Stimulated activated CD8-positive, alpha-beta memory T cell treated with anti-CD3 and anti-CD28 coated beads, Interleukin-4, amount 100 ng/mL, for 48 hours (primary cell): ENCODE results near the gene SNRK.

Experiments
- DNase-seq: peaks from one replicate; pipeline ENCODE4 v3.0.0-alpha.2; 2020

SNRK gene

DNA sequence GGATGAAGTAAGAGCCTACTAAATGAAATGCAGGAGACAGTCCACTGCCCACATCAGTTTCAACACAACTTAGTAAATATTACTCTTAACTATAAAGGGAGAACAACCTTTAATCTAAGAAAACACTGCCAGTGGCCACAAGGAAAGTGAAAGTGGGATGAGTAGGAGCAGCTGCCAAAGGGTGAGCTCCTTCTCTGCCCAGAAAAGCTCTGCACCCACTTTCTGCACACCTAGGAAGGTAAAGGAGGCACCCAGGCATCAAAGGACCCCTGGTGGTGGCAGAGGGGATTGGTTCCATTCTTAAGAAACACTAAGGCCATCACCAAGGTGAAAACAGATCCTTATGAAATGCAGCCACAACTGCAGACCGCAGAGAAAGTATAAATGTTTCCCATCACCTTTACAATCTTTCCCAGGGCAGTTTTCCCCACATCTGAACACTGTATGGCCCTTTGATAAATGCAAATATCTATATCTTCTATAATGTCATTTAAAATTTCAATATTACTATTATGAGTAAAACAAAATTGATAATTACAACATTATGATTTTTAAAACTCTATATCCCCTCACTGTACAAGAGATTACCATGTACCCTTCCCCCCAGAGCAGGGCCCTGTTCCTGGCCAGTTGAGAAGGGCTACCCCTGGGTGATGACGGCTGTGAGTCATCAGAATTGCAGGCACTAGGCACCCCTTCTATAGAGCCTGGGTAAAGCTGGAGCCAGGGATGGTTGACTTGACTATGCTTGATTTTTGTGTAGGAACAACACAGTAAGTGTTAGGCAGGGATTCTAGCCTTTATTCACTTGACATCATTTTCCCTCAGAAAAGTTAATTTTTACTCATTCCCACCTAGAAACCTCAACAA lies 92.0 kb downstream of the SNRK start:
- DNase-seq, result peak; percentile 79

DNA sequence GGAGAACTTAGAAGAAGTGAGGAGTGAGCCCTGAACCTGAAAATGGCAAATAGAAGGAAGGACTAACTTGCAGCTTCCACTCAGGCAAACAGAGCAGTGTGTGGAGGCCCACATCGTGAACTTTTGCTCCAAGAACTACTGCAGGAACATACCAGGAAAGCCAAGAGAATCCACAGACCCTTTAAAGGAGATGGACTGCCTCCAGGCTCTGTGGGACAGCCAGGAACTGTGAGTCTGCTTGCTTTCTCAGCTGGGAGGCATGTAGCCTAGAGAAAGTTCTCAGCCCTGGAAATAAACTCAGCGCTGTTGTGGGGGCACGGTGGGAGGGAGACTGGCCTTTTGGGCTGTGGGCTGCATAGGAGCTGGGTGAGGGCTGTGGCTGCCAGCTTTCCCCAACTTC lies 93.0 kb downstream of the SNRK start:
- DNase-seq, result no peak

DNA sequence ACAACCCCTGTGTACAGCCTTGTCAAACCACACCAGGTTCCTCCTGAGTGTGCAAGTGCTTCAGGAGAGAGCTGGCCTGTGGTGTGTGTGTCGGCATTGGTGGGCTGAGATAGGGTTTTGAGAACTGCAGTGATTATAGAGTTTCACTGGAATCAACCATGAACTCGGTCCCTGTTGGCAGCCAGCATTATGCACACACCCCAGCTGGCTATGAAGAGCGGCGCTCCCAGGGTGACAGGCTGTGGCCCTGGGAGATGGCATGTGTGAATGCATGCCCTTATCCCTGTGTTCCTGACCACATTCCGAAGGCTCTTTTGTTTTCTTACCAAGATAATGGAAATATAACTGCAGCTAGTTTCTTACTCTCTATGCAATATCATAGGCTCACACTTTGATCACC lies 101.8 kb downstream of the SNRK start:
- no peak for DNase-seq

DNA sequence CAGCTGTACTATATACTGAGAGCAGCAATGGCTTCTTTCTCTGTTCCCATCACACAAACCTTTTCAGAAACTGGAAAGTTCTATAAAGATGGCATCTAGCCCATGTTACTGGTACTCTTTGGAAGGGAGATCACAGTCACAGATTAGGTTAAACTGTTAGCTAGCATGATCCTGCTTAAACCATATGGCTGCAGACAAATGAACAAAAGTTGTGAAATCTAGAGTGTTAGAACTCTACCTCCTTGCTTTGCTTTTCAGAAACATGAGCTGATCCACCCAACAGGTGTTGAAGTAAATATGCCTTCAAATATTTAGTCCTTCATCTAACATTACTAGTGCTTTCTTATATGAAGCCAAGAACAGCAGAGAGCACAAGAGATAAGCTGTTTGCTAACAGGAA lies 102.6 kb downstream of the SNRK start:
- no peak for DNase-seq

DNA sequence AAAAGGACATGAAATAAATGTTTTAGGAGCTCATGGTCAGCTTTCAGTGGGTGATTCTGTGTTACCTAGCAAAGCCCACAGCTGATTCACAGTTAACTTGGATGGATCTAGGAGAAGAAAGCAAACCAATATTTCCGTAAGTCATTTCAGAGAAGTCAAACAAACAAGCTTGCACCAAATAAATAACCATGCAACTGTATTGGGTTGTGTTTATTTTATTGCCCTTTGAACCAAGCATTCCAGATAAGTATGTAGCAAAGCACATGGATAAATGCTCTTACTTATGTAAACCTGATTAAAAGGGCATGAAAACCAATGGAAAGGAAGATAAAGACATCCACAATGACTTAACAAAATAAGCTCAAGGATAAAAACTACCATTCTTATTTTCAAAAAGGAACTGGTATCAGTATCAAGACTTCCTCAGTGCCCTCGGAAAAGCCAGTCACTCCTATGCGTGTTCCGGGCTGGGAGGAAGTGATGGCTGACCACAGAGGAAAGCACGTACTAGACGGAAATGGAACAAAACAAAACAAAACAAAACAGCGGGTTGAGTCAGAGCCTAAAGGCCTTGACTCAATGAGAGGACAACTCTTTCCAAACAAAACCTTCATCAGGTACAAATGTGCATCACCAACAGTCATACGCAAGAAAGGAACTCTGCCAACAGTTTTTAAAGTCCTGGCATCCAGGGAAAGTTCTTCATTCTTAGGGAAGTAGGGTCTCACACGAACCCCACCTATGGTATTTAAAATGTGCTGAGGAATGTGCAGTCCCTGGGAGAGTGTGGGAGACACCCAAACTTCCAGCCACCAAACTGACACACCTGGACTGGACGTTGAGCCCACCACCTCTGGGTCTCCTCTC lies 103.3 kb downstream of the SNRK start:
- DNase-seq, result peak; percentile 63

DNA sequence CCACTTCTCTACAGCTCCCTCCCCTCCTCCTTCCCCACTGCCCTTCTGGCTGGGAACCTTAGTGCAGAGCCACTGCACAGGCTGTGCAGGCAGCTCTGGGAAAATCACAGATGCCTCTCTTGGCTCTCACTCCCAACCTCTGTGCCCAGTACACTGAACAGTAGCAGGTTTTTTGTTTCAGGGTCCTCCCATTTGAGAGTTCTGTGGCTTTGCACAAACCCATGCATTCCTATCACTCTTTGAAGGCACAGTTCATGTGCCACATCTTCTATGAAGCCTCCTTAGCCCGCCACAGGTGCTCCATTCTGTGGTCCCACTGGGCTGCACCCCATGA lies 103.9 kb downstream of the SNRK start:
- DNase-seq, result no peak

DNA sequence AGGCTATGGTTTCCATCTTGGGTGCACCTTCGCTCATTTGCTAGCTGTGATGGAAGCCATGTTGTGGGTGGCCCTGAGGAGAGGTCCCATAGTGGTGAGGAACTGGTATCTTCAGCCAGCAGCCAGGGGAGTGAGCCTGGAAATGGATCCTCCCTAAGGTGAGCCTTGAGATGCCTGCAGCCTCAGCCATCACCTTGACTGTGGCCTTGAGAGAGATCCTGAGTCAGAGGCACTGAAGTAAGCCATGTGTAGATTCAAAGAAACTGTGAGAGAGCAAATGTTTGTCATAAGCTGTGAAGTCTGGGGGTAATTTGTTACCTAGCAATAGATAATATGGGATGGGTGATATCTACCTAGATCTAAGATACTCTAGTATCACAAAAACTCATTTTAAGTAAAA lies 105.3 kb downstream of the SNRK start:
- no peak for DNase-seq

DNA sequence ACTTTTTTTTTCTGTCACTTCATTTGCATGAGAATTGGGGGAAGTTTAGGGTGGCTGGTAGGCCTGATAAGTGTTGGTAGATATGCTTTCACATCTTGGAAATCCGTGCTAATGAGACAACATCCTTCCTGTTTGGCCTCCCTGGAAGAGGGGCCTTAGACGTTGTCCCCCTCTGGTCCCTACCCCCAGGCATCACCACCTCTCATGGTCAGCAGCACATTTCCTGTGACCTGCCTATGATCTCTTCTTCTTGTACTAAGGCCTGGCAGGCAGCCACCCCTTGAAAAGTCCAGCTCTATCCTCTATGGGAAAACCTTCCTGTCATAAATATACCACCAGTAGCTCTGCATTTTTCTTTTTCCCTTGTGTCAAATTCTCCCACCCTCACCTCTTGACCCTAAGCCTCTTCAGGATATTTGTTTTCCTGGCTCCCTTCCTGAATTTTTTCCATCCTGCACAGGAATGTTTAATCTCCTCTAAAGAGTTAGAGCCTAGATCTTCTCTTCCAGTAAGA lies 107.8 kb downstream of the SNRK start:
- no peak for DNase-seq

DNA sequence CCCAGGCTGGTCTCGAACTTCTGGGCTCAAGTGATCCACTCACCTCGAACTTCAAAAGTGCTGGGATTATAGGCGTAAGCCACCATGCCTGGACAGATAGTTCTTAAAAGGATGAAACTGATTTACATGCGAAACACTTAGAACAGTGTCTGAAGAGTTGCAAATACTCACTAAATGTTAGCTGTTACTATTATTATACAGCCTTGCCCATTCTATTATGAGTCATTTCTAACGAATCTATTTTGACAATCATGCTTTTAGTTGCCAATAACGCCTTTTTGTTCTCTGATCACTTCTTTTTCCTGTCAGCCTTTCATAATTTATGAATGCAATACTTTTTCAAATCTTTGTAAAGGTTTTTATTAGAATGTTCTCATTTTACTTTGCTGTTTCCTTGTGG lies 112.7 kb downstream of the SNRK start:
- no peak for DNase-seq

DNA sequence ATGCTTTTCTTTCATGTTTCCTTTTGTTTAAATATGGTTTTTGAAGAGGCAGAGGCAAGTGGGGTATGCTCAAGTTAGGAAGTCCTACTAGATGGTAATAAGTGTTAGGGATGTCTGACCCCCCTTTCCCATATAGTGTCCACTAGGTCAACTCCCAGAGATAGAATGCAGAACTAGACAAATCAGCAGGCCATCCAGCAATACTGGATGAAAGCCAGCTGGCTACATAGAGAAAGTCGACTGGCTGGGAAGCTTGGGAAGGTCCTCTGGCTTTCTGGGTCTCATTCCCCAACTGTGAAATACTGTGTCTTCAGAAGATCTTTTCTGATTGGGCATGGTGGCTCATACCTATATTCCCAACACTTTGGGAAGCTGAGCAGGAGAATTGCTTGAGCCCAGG lies 113.8 kb downstream of the SNRK start:
- no peak for DNase-seq
